Fibroblast of skin of abdomen (primary cell): ENCODE data around the gene SH3D19.
"Not testable (repeated sequence)": the region's sequence is repeated elsewhere in the genome, so short reads cannot be mapped to it uniquely, and the experiment has no call there.

Experiments
- DNase-seq: peaks from one replicate; pipeline ENCODE4 v3.0.0-alpha.2; 2013

Gene SH3D19

DNA sequence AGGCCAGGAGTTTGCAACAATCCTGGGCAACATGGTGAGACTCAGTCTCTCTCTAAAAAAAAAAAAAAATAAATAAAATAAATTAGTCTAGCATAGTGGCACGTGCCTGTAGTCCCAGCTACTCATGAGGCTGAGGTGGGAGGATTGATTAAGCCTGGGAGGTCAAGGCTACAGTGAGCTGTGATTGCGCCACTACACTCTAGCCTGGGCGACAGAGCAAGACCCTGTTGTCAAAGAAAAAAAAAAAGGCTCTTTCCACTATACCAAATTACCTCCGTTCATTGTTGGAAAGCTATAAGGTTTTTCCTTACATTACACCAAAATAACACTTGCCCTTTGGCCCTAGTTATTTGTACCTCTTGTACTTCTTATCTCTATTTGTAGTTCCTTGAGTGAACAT, 58.3 kb downstream of the SH3D19 start:
- DNase-seq: no peak

- DNase-seq: peak; percentile 6
Observed at GRCh38 chr4:151266497-151266896, 58.9 kb downstream of the SH3D19 start.

GRCh38 chr4:151263455-151263854, 62.0 kb downstream of the SH3D19 start:
- DNase-seq: no peak

DNA sequence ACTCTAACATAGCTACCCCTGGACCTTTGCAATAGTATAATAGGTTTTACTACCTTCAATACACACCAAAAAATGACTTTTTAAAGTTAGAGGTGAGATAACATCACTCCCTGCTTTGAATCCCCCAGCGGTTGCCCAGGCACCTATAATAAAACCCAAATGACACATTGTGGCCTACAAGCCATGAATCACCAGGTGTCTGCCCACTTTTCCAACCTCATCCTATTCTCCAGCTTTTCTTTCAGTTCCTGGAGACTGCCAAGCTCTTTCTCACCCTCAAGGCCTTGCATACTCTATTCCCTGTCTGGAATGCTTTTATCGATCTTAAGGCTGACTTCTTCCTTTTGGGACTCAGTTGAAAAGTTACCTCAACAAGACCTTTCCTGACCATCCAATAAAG, 64.9 kb downstream of the SH3D19 start:
- DNase-seq: peak; percentile 8

DNA sequence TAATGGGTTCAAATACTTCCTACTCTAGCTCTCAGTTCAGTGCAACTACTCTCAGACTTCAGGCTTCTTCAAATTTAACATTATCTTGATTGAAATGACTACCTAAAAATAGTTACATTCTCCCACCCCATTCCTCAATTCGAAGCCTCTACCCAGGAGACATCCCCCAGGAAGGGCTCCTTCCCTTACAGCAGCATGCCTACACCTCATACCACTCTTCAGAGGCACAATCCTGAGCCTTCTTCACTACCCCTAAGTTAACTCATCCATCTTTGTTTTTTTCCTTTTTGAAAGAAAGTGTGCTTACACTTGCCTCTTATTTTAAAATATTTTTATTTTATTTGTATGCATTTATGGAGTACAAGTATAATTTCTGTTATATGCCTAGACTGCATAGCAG, 65.7 kb downstream of the SH3D19 start:
- DNase-seq: no peak

DNA sequence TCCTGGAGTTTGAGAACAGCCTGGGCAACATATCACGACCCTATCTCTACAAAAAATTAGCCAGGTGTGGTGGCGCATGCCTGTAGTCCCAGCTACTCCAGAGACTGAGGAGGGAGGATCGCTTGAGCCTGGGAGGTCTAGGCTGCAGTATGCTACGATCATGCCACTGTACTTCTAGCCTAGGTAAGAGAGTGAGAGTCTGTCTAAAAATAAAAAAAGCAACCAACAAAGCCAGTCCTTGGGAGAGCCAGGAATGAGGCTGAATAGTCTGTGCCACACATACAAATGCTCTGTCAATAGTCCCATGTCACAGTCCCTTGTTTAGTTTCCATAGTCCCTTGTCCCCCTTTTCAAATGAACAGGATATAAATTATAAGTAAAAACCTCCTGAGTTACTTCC, 67.7 kb downstream of the SH3D19 start:
- no peak for DNase-seq

- DNase-seq: no peak
Observed at GRCh38 chr4:151256134-151256533, 69.3 kb downstream of the SH3D19 start.

DNA sequence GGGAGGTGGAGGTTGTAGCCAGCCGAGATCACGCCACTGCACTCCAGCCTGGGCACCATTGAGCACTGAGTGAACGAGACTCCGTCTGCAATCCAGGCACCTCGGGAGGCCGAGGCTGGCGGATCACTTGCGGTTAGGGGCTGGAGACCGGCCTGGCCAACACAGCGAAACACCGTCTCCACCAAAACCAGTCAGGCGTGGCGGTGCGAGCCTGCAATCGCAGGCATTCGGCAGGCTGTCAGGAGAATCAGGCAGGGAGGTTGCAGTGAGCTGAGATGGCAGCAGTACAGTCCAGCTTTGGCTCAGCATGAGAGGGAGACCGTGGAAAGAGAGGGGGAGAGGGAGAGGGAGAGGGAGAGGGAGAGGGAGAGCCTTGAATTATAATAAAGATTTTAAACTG, 69.7 kb downstream of the SH3D19 start:
- DNase-seq: not testable (repeated sequence)

GRCh38 chr4:151255226-151255625, 70.2 kb downstream of the SH3D19 start:
- not testable (repeated sequence) for DNase-seq

- DNase-seq: no peak
Observed at GRCh38 chr4:151251603-151252304, 73.7 kb downstream of the SH3D19 start.

DNA sequence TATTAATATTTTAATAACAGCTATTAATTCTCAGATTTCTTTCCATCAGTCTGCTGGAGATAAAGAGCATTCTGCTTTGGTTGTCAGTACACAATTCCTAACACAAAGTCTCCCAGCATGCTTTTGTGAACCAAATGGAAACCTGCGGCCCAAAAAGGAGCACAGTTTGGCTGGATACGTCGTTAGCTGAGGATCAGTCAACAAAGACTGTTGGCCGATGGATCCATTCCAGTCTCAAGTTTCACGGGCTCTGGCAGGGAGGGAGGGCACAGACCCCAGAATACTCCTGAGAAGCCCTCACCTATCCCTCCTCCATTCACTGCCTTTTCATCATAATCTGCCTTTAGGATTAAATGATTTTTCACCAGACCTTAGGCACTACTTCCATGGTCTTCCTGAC, 74.7 kb downstream of the SH3D19 start:
- DNase-seq: no peak

GRCh38 chr4:151248519-151248918, 76.9 kb downstream of the SH3D19 start:
- DNase-seq: no peak

DNA sequence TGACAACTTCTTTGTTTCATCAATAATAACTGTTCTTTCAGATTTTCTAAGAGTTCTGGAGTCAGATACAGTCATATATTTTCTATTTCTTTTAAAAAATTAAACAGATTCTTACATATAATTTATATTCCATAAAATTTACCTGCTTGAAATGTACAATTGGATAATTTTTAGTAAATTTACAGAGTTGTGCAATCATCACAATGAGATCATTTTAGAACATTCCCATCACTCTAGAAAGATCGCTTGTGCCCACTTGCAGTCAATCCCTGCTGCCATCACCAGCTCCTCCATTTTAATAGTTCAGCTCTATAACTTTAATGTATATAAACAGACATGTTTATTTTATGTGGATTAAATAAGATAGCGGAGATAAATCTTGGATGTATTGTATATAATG, 78.0 kb downstream of the SH3D19 start:
- DNase-seq: no peak

GRCh38 chr4:151246742-151247141, 78.7 kb downstream of the SH3D19 start:
- no peak for DNase-seq

- no peak for DNase-seq
Observed at GRCh38 chr4:151242305-151242704, 83.1 kb downstream of the SH3D19 start.

DNA sequence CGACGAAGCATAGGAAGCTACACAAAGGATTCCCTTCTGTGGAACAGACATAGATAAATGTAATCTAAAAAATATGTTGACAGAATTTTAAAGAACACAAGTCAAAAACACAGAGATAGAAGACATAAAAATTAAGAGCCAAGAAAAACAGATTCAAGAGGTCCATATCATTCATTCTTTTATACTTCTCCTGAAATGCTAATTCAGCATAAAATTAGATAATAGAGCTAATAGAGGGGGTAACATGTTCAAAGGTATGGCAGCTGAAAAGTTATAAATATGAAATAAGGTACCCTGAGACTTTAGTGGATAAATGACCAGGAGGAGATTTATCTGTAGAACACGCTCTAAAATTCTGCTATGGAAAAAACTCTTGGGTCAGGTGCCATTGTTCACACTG, 85.8 kb downstream of the SH3D19 start:
- no peak for DNase-seq

DNA sequence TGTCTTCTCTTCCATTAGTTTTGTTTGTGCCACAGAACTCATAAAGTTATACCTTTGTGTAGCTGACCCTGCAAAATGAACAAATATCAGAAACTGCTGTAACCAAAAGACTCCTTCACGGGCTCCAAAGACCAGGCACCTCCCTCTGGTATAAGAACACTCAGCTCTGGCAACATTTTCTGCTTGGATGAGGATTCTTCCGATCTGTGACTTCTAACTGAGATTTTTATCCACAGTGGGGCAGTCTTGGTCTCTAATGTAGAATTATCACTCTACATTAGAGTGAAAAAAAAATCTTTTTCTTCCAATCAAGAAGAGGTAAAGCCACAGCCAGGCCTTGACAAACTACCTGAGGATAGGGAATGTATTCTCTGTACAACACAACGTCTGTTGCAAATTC, 86.9 kb downstream of the SH3D19 start:
- DNase-seq: peak; percentile 17

DNA sequence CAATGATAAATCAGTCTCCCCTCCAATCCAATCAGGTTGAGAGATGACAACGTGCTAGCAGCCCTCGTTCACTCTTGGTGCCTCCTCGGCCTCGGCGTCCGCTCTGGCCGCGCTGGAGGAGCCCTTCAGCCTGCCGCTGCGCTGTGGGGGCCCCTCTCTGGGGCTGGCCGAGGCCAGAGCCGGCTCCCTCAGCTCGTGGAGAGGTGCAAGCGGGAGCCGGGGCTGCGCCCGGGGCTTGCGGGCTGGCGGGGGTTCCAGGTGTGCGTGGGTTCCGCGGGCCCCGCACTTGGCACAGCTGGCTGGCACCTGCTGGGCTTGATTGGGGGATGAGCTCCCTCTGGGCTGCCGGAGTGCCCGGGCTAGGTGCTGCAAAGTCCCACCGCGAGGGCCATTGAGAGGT, 89.4 kb downstream of the SH3D19 start:
- no peak for DNase-seq

DNA sequence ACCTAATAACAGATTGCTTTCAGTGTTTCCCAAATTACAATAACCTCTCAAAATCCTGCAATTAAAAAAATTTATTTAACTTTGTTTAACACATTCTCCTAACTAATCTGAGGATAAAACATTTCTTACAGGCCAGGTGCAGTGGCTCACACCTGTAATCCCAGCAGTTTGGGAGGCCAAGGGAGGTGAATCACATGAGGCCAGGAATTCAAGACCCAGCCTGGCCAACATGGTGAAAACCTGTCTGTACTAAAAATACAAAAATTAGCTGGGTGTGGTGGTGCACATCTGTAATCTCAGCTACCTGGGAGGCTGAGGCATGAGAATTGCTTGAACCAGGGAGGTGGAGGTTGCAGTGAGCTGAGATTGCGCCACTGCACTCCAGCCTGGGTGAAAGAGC, 90.0 kb downstream of the SH3D19 start:
- DNase-seq: not testable (repeated sequence)

DNA sequence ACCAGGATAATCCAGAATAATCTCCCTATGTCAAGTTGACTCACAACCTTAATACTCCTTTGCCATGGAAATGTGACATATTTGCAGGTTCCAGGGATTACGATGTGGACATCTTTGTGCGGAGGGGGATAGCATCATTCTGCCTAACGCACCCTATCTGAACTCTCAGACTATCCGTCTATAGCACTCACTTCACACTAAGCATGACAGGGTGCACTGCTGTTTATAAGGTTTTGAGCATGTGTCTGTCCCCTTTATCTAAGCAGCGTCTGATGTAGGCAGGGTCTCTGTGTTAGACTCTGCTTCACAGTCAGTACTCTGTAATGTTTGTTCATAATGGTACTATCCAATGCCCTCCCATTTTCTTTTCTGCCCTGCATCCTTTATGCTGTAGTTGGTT, 91.8 kb downstream of the SH3D19 start:
- no peak for DNase-seq

- DNase-seq: peak; percentile 33
Observed at GRCh38 chr4:151231915-151232595, 93.3 kb downstream of the SH3D19 start.

DNA sequence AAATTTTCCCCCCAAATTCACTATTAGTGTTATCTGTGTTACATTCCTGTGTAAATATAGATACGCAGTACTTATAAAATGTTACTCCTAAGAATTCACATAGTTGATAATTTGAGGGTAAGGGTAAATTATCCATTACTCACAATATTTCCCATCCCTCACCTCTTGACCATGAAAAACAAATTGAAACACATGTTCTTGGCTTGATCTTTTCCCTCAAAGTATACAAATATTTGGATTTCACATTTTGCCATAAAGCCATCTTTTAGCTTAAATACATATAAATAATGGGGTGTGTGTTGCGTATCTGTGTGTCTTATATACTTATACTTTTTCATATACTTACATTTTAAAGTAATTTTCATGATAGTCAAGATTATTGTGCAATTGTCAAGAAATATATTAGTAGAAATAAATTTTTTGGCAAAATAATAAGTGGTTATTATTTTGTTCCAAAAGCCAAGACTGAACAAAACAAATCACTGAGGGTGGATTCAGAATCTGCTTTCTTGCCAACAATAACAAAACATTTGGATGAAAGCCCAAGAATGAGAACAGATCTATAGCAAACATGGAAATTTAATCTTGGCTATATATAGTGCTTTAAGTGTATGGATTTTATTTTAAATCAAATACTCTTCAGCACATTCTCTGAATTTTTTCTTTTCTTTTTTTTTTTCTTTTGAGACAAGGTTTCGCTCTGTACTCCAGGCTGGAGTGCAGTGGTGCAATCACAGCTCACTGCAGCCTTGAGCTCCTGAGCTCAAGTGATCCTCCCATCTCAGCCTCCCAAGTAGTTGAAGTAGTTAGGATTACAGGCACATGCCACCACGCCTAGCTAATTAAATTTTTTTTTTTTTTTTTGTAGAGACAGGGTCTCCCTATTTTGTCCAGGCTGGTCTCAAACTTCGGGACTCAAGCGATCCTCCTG, 97.0 kb downstream of the SH3D19 start:
- peak; percentile 69 for DNase-seq

- DNase-seq: peak; percentile 76
Observed at GRCh38 chr4:151227731-151228130, 97.7 kb downstream of the SH3D19 start.
